Effector CD4-positive, alpha-beta T cell (primary cell): ENCODE data around the gene AREG.
"Not testable (repeated sequence)": the region's sequence is repeated elsewhere in the genome, so short reads cannot be mapped to it uniquely, and the experiment has no call there.

Experiments used
- DNase-seq: peaks from one replicate; pipeline ENCODE4 v3.0.0-alpha.2; 2020
- total RNA-seq: gene quantifications from one replicate; lab custom pipeline; 2026; lab: John Stamatoyannopoulos, UW

The AREG gene, protein sequence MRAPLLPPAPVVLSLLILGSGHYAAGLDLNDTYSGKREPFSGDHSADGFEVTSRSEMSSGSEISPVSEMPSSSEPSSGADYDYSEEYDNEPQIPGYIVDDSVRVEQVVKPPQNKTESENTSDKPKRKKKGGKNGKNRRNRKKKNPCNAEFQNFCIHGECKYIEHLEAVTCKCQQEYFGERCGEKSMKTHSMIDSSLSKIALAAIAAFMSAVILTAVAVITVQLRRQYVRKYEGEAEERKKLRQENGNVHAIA
- total RNA-seq = 12.6 reads per million, percentile 37 among the genes with 10 or more reads in this experiment

DNA sequence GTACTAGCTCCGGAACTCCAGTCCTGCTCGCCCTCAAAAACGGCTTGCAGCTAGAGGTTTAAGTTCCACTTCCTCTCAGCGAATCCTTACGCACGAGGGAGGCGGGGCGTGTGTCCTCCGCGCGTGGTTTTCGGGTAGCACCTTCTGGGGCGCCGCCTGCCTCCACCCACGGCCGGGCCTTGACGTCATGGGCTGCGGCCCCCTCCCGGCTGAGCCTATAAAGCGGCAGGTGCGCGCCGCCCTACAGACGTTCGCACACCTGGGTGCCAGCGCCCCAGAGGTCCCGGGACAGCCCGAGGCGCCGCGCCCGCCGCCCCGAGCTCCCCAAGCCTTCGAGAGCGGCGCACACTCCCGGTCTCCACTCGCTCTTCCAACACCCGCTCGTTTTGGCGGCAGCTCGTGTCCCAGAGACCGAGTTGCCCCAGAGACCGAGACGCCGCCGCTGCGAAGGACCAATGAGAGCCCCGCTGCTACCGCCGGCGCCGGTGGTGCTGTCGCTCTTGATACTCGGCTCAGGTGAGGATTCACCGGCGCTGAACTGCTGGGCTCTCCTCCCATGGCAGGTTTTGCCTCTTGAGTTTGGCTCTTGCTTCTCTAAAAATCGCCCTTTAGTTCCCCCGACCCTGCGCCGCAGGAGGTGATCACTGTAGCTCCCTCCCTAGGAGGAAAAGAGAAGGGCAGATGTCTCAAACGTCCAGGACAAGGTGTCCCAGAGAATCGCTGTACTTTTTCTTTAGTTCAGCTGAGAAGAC lies at the start of gene AREG:
AREG (plus strand) TSS at position 246 of the 752 bp plus-strand sequence; CDS start at position 456, 210 bp downstream.
- peak; percentile 74 for DNase-seq

DNA sequence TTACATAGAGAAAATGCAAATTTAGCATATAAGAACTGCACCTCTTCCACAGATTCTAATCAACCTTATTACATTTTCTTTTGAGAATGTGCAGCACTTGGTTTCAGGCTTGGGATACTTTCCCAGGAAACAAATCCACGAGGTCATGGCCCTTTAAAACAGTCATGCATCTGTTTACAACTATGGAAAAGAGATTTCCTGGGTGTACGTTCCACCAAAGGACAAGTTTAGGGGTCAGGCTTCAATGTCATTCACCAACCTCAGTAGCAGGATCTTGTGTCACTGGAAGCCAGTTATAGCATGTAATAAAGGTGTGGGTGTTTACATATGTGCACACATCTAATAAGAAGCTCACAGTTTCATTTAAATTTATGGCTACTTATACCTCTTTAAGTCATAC lies 49.3 kb upstream of the AREG start:
- no peak for DNase-seq

DNA sequence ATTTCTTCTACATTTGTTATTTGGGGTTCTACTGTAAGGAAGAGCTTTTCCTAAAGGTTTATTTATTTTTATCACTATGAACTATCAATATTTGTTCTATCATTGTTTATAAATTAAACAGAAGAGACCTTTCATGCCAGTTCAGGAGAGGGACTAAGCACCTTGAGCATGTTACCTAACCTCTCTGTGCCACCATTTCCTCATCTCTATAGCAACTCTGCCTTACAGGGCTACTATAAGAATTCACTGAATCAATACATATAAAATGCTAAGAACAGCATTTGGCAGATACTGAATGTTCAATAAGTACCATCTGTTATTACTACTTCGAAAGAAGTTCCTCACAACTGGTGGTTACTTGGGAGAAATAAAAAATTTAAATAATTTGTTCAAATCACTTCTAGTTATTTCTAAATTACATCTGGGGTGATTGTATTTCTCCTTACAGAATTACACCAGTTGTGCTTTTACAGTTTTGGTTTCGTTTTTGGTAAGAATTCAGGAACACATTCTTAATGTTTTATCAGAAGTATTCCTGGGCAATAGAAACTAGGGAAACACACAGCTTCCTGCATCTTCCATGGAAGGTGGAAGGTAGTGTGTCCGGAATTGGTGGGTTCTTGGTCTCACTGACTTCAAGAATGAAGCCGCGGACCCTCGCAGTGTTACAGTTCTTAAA lies 47.0 kb upstream of the AREG start:
- no peak for DNase-seq

DNA sequence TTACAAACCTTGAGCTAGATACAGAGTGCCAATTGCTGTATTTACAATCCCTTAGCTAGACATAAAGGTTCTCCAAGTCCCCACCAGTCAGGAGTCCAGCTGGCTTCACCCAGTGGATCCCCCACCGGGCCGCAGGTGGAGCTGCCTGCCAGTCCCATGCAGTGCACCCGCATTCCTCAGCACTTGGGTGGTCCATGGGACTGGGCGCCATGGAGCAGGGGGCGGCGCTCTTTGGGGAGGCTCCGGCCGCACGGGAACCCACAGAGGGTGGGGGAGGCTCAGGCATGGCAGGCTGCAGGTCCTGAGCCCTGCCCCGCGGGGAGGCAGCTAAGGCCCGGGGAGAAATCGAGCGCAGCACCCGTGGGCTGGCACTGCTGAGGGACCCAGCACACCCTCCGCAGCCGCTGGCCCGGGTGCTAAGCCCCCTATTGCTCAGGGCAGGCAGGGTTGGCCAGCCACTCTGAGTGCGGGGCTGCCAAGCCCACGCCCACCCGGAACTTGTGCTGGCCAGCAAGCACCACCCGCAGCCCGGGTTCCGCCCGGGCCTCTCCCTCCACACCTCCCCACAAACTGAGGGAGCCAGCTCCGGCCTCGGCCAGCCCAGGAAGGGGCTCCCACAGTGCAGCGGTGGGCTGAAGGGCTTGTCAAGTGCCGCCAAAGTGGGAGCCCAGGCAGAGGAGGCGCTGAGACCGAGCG lies 45.9 kb upstream of the AREG start:
- not testable (repeated sequence) for DNase-seq

DNA sequence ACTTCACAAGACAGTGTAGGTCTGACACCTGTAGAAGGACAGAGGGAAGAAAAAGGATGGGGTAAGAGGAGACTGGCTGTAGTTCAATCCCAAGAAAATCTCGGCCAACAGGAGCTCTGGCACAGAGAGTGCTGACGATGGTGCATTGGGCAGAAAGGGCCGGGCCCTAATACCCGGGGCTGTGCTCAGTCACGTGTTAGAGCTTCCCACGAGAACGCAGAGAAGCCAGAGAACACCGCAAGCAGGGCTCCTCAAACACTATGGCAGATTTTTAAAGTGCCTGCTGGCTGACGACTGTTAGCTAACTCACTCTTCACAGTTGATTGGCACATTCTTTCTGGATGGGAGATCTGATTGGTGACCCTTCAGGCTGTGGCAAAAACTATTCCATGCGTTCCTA lies 44.5 kb upstream of the AREG start:
- DNase-seq = no peak

DNA sequence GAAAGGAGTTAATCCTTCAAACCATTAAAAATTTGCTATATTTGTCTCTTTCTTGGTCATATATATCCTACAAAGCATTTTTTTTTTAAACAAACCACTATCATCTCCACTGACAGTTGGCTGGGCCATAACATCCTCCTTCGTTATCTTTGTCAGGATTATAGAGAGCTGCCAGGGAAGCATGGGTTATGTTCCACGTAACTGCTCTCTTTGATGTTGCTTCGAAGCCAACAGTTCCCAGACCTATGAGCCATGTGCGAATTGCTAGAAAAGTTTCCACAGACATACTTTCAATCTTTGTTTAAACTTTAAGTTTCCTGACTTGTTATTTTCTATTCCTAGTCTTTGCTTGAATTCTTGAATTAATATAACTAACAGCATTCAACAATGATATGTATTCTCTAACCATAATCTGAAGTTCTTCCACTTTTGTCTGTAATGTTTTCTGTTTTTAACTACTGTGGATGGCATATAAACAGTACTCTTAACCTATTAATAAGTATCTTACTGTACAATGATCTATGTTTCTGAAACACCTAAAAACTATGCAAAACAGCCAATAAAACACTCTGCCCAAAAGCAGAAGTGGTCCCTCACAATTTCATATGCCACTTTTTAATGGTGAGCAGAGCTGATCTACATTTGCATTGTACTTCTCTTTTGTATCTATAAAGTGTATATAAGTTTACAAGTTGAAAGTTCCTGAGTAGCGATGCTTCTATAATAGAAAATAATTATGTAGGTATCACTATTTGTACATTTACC lies 42.1 kb upstream of the AREG start:
- DNase-seq = no peak

DNA sequence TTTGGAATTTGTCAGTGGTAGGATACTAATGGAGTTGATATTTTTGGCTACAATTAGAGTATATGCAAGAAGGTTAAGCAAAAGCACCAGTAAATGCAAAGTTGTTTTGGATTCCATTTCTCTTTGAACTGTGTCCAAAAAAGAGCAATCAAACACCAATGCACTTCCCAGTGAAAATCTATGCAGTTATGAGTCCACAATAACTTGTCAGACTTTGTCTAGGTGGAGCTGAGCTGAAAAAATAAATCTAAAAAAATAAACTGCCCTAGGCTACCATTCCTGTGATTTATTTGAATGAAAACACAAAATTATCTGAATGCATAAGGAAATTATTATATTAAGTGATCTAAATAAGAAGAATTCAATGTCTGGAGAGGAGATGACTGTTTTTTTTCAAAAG lies 37.0 kb upstream of the AREG start:
- no peak for DNase-seq

DNA sequence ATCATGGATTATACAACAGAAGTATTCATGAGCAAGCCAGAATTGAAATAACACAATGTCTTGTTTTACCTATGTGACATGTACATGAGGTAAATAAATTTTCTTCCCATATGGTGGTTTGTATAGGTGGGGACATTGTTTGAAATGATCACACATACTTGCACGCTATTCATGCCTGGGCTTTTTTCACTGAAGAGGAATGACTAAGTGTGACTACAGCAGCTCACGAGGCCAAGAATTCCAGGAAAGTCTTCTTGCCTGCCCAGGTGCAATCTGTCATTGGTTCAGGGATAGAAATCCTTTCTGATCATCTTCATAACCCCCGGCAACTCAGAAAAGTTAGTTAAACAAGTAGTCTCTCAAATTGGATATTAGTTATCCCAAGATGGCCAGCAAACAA lies 36.3 kb upstream of the AREG start:
- DNase-seq = no peak

DNA sequence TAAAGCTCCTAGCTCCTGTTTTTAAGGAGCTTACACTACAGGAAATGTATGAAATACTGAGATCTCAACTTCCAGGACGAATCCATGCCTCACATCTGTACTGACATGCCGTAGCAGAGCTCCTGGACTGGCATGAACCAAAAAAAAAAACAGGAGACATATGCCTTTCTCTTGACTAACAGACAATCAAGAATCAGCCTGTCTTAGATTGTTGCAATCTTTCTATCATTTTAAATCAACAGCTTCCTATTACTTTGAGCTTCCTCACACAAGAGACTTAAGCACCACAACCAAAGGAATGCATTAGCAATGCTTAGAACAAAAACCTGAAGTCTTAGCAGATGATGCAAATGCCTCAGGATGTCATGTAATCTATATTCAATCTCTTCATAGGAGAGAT lies 34.7 kb upstream of the AREG start:
- no peak for DNase-seq

DNA sequence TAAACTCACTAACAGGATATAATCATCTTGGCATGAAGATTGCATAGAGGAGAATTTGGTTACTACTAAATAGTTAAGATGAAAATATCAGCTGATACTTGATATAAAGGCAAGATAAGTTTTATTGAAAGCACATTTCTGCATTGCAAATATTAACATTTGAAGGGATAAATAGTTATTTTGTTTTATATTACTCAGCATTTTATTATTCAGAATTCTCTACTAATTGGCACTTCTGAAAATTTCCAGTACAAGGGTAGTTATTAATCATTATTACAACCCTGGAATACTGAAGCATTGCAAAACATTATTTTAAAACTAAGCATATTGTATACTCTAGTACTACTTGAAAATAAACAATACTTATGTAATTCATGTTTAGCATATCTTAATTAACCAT lies 32.7 kb upstream of the AREG start:
- DNase-seq = no peak

DNA sequence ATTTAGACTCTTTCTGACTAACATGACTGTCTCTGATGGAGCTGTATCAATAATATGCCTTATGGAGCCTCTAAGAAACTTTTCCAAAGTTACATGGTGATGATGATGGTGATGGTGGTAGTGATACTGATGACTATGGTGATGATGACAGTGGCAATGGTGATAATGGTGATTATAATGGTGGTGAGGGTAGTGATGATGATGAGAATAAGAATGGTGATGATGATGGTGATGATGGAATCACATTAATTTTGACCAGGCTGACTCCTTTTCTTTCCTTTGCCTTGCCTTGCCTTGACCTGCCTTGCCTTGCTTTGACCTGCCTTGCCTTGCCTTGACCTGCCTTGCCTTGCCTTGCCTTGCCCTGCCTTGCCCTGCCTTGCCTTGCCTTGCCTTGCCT lies 31.7 kb upstream of the AREG start:
- no peak for DNase-seq

DNA sequence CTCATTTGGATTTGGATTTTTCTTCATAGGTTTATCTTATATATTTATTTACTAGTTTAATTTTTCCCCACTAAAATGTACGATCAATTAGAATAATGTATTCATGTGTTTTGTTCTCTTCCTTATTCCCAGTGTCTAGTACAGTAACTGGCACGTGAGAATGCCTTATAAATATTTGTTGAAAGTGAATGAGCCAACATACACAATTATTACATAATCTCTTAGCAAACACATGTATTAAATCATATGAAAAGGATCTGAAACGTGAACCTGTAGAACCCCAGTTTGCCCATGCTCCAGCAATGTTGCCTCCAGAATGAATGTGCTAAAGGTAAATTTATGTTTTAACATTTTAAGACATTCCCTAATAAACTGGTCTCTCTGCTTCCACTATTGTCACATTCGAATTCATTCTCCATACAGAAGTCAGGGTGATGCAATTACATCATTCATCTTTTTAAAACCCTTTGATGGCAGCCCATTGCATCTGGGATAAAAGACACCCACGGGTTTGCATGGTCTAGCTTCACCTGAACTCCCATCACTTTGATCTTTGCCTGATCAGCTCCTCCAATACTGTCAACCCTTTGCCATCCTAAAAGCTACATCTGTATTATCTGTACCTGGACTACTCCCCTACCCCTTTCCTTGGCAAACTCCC lies 30.7 kb upstream of the AREG start:
- no peak for DNase-seq

DNA sequence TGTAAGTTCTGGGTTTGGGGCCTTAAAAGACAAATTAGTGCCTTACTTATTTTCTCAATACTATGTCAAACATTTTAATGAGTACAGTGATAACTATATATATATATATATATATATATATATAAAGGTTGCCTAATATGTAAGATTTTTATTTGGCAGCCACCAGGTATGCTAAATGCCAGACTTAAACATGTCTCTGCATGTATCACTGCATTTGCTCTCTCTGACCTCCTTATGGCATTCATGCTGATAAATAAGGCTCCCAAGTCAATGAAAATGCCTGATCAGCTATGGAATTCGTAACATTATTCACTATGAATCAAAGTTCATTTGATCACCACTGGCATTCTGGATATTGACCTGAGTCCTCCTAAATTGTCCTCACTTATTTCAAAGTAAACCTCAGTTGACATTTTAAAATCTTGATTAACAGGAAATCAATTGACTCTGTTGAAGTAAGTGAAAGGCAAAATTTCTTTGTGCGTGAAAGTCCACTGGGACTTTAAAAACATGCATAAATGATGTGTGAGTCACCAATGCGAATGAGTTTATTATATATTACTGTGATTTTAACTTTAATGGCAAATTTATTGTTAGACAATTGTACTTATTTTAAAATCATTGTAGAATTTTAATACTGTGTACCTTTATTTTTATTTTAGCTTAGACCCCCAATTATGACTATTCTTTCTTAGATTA lies 29.2 kb upstream of the AREG start:
- no peak for DNase-seq

DNA sequence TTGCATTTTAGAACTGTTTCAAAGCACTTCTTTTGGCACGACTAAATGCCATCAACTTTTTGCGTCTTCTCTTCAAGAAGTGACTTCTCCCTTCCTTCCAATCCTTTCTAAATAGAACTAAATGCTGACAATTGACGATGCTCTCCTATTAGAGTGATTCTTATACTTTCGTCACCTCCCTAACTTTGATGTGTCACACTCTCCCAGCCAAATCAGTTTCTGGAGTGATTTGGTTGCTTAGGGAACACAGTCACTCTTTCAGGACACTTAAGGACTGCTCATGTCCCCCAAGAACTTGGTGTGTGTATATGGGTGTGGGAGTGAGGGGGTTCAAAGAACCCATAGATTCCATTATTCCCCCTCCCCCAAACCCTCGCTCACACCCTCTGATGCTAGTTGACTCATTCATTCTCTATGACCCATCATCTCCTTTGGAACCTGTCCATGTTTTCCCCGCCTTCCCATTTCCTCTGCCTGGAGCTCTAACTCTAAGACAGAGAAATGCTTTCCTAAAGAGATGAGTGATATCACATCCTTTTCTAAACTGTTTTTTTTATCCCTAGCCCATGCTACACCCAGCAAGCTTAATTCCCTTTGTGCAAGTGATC lies 26.8 kb upstream of the AREG start:
- no peak for DNase-seq

DNA sequence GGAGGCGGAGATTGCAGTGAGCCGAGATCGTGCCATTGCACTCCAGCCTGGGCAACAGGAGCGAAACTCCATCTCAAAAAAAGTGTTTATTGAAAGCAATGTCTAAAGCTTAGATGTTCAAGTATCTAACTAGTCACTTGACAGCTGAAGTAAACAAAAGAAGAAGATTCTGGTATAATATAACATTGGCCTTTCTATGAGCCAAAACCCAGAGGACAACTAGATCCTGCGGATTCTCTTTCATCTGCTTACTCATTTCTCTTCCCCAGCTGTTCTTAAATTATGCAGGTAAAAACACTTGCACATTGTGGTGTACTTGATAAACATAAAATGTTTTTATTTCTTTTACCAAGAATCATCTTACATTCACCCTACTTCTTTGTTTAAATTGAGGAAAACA lies 24.1 kb upstream of the AREG start:
- no peak for DNase-seq

DNA sequence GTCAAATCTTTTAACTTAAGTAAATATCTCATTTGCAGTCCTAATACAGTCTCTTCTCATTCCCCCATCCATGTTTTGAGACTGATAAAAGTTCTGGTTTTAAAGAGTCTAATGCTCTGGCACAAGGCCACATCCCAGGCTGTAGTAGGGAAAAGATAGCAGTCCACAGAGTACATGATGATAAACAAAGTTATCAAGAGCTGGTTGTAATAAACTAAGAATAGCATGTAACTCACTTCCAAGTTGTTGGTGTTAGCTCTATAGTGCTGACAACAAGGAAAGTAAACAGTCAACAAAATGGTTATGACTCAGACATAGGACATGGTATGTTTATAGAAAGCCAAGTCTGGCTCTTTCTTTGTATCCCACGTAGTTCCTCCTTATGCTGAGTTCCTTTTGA lies 21.8 kb upstream of the AREG start:
- no peak for DNase-seq

DNA sequence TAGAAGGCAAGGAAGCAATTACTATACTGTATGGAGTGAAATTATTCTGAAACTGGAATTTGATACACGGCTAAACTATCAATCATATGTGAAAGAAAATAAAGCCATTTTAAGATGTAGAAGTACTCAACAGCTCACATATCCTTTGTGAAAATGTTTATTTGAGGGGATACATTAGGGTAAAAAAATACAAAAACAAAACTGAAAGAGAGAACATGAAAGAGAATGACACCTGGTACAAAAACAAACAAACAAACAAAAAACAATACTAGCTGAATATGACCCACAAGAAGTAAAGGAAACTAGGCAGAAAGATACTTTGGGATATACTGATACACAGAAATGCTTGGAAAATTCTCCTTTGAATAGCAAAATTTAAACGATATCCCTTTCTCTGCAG lies 20.8 kb upstream of the AREG start:
- DNase-seq = no peak

DNA sequence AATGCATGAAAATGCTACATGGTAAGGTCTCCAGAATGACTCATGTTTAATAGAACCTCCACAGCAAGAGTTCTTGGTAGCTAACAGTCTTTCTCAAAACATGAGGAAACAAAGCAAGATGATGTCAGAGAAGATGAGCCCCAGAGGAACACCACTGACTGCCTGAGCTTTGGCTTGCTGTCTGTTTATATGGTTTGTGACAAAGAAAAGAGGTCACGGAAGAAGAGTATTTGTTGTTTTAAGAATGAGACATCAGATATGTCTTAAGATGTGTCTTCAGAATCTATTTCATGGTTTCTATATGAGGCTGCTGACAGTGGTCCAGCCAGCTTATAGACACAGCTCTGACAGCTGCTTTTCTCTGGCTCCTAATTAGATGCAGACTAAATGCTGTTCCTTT lies 18.8 kb upstream of the AREG start:
- DNase-seq = no peak

DNA sequence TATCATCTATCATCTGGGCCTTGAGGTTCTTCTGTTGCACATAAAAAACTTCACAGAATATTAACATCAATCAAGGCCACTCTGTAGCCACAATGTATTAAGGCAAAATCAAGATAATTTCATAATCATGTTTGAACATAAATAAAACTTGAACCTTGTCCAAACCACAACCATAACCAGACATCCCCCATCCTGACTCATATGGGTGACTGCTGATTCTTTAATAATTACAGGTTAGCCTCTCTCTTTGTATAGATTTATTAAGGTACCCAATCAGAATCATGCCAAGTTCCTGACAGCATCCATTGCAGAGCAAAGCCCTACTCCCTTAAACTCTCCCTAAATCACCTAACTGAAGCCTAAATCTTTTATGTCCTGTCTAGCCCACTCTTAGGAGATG lies 16.7 kb upstream of the AREG start:
- no peak for DNase-seq

DNA sequence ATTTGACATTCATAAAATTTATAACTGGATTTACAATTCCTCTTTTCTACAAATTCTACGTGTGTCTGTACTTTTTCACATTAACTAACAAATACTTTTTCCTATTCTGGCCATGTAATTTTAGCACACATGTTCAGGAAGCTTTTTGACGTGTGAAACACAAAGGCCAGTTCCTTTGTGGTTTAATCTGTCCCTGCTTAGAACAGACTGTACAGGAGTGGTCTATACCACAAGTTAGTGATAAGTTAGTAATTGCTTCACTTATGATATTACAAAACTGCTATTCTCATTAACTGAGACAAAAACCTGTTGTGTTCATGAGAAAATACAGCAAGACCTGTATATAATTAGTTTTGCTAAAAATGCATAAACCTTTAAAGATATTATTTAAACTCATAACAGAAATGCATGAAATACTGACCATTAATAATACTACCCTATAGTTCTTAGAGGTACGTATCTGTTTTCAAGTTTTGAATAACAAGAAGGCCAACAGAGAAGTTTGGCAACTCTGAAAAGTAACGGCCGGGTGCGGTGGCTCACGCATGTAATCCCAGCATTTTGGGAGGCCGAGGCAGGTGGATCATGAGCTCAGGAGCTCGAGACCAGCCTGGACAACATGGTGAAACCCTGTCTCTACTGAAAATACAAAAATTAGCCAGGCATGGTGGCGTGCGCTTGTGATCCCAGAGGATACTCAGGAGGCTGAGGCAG lies 13.7 kb upstream of the AREG start:
- DNase-seq = no peak
